ENCODE measurements around the gene EGFL7.

Gene EGFL7

DNA sequence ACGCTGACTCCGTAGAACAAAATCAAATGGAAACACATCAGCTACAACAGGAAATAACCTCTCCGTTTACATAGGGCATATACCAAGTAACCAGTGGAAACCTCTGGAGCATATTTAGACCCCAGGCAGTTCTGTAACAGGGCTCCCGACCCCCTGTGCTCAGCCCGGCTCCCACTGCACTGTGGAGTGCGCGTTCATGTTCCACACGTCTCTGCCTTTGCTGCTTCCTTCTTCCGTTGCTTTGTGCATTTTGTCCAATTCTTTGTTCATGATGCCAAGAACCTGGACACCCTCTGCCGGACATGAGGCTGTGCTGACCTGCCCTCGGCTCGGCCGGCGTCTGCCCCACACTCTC, 30.4 kb downstream of the EGFL7 start:
- no peak overlapping the region for H3K4me3 ChIP-seq (ENCODE audit: low read depth, low read length)
- H3K36me3 ChIP-seq (ENCODE audit: control insufficient read depth, insufficient read depth, low read length), result no peaks in the 10 kb centered on the region
- H3K9me3 ChIP-seq (ENCODE audit: control insufficient read depth, insufficient read depth, low read length), result no peaks in the 10 kb centered on the region
- no peaks in the 10 kb centered on the region; the same call in 1 of the 2 replicates for H3K27me3 ChIP-seq (ENCODE audit: control insufficient read depth, insufficient read depth, low read length)
- H3K9ac ChIP-seq (ENCODE audit: low read depth, low read length), result no peak overlapping the region
- no peak overlapping the region for H3K27ac ChIP-seq (ENCODE audit: low read depth, low read length)
- H3K4me1 ChIP-seq (ENCODE audit: control insufficient read depth, insufficient read depth, low read length), result peaks cover 4% of the 10 kb centered on the region; the same call in 1 of the 2 replicates

DNA sequence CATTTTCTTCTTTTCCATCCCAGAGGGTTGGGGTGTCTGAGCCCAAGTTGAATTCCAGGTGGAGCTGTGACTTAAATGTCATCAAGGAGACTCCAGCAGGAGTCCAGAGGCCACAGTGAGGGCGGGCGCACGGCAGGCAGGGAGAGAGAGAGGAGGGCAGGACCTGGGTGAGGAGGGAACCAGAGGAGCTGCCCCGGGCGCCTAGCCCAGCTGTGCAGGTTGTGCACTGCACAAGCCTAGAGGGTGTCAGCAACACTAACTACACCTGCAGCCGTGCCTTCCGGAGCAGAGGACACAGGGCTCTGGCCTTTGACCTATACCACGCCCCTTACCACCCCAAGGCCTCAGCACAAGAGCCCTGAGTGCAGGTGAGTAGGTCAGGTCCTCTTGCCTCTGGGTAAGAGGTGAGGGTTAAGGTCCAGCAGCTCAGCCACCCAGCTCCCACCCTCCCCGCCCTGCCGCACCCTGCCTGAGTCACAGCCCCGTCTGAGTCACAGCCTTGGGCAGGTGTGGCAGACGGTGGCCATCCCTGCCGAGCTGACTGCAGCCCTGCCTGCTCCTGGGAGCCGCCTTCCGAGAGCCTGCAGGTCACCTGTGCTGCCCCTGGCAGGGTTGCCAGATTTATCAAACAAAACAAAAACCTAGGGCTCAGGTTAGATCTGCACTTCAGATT, 30.9 kb downstream of the EGFL7 start:
- Histone ChIP-seq H3K36me3 (ENCODE audit: control insufficient read depth, insufficient read depth, low read length) (no peaks in the 10 kb centered on the region), H3K9me3 (ENCODE audit: control insufficient read depth, insufficient read depth, low read length) (no peaks in the 10 kb centered on the region), H3K27ac (ENCODE audit: low read depth, low read length) (peak overlapping the region; percentile 5), H3K27me3 (ENCODE audit: control insufficient read depth, insufficient read depth, low read length) (no peaks in the 10 kb centered on the region; the same call in 1 of the 2 replicates), H3K4me1 (ENCODE audit: control insufficient read depth, insufficient read depth, low read length) (peaks cover 4% of the 10 kb centered on the region; the same call in 1 of the 2 replicates), H3K4me3 (ENCODE audit: low read depth, low read length) (no peak overlapping the region), H3K9ac (ENCODE audit: low read depth, low read length) (no peak overlapping the region)

DNA sequence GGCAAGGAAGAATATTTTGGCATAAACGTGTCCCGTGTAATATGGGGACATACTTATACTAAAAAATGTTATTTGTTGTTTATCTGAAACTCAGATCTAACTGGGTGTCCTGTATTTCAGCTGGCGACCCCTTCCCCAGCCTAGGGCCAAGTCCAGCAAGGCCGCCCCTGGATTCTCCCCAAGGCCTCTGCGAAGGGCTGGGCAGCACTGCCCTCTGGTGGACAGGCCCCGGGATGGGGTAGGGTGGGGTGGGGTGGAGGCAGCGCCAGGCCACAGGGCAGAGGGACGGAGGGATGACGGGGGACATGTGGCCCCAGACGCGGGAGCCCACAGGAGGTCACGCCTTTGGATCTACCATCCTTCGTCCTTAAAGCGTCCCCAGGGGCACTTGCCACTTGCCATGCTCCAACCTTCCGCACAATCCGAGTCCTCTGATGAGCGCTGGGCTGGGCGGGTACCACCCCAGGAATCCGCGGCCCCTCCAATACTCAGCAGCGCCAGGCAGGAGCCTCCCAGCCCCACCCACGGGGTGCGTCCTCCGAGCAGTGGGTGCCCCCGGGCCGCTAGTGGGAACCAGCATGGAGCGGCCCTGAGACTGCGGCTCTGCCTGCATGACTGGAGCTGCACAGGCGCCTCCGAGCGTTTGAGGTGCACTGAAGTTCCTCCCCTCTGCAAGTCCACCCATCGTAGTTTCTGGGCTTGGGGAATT, 31.6 kb downstream of the EGFL7 start:
- H3K27me3 ChIP-seq (ENCODE audit: control insufficient read depth, insufficient read depth, low read length), result no peaks in the 10 kb centered on the region
- H3K4me1 ChIP-seq (ENCODE audit: control insufficient read depth, insufficient read depth, low read length), result peaks cover 4% of the 10 kb centered on the region; the same call in 1 of the 2 replicates
- H3K4me3 ChIP-seq (ENCODE audit: low read depth, low read length), result no peak overlapping the region
- peak overlapping the region; percentile 5 for H3K27ac ChIP-seq (ENCODE audit: low read depth, low read length)
- no peaks in the 10 kb centered on the region for H3K9me3 ChIP-seq (ENCODE audit: control insufficient read depth, insufficient read depth, low read length)
- H3K9ac ChIP-seq (ENCODE audit: low read depth, low read length), result no peak overlapping the region
- no peaks in the 10 kb centered on the region for H3K36me3 ChIP-seq (ENCODE audit: control insufficient read depth, insufficient read depth, low read length)

DNA sequence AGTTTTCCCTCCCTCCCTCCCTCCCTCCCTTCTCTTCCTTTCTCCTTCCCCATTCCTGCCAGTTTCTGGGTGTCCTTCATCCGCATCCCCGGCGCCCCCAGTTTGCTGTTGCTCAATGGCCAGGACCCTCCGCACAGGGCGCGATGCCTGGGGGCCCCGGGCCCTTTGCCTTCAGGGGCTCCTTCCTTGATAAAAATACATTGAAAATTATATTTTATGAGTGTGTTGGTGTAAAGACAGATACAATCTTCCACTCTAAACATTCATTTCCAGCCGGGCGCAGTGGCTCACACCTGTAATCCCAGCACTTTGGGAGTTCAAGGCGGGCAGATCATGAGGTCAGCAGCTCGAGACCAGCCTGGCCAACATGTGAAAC, 32.1 kb downstream of the EGFL7 start:
- Histone ChIP-seq H3K9ac (ENCODE audit: low read depth, low read length) (no peak overlapping the region), H3K4me1 (ENCODE audit: control insufficient read depth, insufficient read depth, low read length) (peaks cover 4% of the 10 kb centered on the region; the same call in 1 of the 2 replicates)

DNA sequence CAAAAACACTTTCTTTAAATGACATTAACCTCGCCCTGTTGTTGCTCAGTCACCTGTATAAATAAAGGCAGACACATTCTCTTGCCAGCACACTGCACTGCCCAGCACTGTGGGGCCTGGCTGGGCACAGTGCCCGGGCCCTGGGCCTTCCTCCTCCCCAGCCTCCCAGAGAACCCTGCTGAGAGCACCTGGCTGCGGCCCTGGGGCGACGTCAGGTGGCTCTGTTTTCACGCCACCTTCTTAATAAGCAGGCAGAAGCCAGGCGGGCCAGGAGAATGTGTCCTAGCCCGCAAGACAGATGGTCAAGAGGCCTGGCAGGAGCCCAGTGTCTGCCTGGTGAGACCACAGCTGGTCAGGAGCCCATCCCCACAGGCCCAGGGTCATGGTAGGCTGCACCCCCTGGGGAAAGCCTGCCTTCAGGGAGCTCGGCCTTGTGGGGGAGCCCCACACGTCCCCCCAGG, 32.7 kb downstream of the EGFL7 start:
- no peaks in the 10 kb centered on the region for H3K36me3 ChIP-seq (ENCODE audit: control insufficient read depth, insufficient read depth, low read length)
- H3K4me1 ChIP-seq (ENCODE audit: control insufficient read depth, insufficient read depth, low read length), result peaks cover 4% of the 10 kb centered on the region; the same call in 1 of the 2 replicates
- H3K9me3 ChIP-seq (ENCODE audit: control insufficient read depth, insufficient read depth, low read length), result no peaks in the 10 kb centered on the region
- no peaks in the 10 kb centered on the region for H3K27me3 ChIP-seq (ENCODE audit: control insufficient read depth, insufficient read depth, low read length)
- H3K9ac ChIP-seq (ENCODE audit: low read depth, low read length), result no peak overlapping the region
- no peak overlapping the region for H3K4me3 ChIP-seq (ENCODE audit: low read depth, low read length)
- no peak overlapping the region for H3K27ac ChIP-seq (ENCODE audit: low read depth, low read length)

More for the DNA sequence above, 32.1 kb downstream of the EGFL7 start:
- no peaks in the 10 kb centered on the region for H3K36me3 ChIP-seq (ENCODE audit: control insufficient read depth, insufficient read depth, low read length)
- H3K4me3 ChIP-seq (ENCODE audit: low read depth, low read length), result no peak overlapping the region
- no peaks in the 10 kb centered on the region for H3K9me3 ChIP-seq (ENCODE audit: control insufficient read depth, insufficient read depth, low read length)
- no peak overlapping the region for H3K27ac ChIP-seq (ENCODE audit: low read depth, low read length)
- no peaks in the 10 kb centered on the region for H3K27me3 ChIP-seq (ENCODE audit: control insufficient read depth, insufficient read depth, low read length)

DNA sequence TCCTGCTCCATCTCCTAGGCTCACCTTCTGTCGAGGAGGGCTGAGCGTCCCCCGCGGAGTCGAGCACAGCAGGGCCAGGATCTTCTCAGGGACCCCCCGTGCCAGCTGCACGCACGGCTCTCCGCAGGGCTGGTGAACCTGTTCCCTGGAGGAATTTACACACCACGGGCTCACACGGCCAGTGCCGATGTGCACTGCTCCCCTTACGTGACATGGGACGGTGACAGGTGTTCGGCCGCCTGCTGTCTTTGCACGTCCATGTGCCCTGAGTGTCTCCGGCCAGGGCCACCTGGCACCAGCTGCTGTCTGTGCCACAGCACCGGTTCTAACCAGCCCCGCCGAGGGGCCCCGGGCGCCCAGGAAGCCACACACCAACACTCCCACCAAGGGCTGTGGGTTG, 33.2 kb downstream of the EGFL7 start:
- H3K9ac ChIP-seq (ENCODE audit: low read depth, low read length), result no peak overlapping the region
- H3K4me1 ChIP-seq (ENCODE audit: control insufficient read depth, insufficient read depth, low read length), result peaks cover 4% of the 10 kb centered on the region; the same call in 1 of the 2 replicates
- no peaks in the 10 kb centered on the region for H3K9me3 ChIP-seq (ENCODE audit: control insufficient read depth, insufficient read depth, low read length)
- H3K36me3 ChIP-seq (ENCODE audit: control insufficient read depth, insufficient read depth, low read length), result no peaks in the 10 kb centered on the region
- H3K27ac ChIP-seq (ENCODE audit: low read depth, low read length), result no peak overlapping the region
- H3K4me3 ChIP-seq (ENCODE audit: low read depth, low read length), result no peak overlapping the region
- no peaks in the 10 kb centered on the region for H3K27me3 ChIP-seq (ENCODE audit: control insufficient read depth, insufficient read depth, low read length)

DNA sequence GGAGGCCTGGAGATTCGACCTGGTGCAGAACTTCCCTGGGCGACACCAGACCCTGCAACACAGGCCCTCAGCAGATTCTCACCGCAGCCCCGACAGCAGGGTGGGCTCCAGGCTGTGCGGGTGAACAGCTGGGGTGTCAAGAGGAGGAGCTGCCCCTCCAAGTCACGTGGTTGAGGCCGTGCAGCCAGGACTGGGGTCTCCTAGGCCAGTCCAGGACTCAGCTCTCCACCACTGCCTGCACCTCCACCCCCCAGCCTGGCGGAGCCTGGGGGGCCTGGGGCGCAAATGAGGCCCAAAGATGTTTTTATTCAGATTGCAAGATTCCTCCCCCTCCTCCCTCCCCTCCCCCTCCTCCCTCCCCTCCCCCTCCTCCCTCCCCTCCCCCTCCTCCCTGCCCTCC, 33.8 kb downstream of the EGFL7 start:
- H3K4me1 ChIP-seq (ENCODE audit: control insufficient read depth, insufficient read depth, low read length), result peaks cover 6% of the 10 kb centered on the region; the same call in 1 of the 2 replicates
- H3K9me3 ChIP-seq (ENCODE audit: control insufficient read depth, insufficient read depth, low read length), result no peaks in the 10 kb centered on the region
- H3K27ac ChIP-seq (ENCODE audit: low read depth, low read length), result no peak overlapping the region
- H3K4me3 ChIP-seq (ENCODE audit: low read depth, low read length), result no peak overlapping the region
- H3K9ac ChIP-seq (ENCODE audit: low read depth, low read length), result no peak overlapping the region
- H3K27me3 ChIP-seq (ENCODE audit: control insufficient read depth, insufficient read depth, low read length), result no peaks in the 10 kb centered on the region
- H3K36me3 ChIP-seq (ENCODE audit: control insufficient read depth, insufficient read depth, low read length), result no peaks in the 10 kb centered on the region

DNA sequence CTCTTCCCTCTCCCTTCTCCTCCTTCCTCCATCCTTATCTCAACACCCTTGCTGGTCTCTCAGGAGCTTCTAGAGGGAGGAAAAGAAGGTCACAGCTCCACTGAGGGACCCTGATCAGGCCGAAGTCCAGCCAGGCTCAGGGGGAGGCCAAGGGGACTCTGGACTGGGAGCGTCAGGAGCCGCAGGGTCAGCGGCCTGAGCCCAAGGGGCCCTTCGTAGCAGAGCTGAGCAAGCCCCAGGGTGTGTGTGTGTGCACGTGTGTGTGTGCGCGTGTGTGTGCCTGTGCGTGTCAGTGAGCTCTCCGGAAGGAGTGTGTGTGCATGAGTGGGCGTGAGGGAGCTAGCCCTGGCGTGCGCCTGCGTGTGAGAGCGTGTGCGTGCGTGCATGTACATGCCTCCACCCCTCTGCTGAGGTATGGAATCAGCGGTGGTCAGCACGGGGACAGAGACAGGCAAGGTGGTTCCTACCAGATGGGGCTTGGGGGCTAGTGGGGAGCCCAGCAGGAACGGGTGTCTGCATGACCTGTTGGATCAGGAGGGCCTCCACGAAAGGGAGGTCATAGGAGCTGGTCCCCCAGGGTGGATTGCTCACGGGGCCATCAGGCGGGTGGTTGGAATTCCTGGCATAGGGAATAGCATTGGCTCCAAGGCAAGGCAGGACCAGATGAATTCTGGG, 34.6 kb downstream of the EGFL7 start:
- Histone ChIP-seq H3K36me3 (ENCODE audit: control insufficient read depth, insufficient read depth, low read length) (no peaks in the 10 kb centered on the region), H3K9ac (ENCODE audit: low read depth, low read length) (no peak overlapping the region), H3K27ac (ENCODE audit: low read depth, low read length) (no peak overlapping the region), H3K4me1 (ENCODE audit: control insufficient read depth, insufficient read depth, low read length) (peaks cover 3% of the 10 kb centered on the region; the same call in 1 of the 2 replicates), H3K27me3 (ENCODE audit: control insufficient read depth, insufficient read depth, low read length) (no peaks in the 10 kb centered on the region), H3K9me3 (ENCODE audit: control insufficient read depth, insufficient read depth, low read length) (no peaks in the 10 kb centered on the region), H3K4me3 (ENCODE audit: low read depth, low read length) (no peak overlapping the region)

DNA sequence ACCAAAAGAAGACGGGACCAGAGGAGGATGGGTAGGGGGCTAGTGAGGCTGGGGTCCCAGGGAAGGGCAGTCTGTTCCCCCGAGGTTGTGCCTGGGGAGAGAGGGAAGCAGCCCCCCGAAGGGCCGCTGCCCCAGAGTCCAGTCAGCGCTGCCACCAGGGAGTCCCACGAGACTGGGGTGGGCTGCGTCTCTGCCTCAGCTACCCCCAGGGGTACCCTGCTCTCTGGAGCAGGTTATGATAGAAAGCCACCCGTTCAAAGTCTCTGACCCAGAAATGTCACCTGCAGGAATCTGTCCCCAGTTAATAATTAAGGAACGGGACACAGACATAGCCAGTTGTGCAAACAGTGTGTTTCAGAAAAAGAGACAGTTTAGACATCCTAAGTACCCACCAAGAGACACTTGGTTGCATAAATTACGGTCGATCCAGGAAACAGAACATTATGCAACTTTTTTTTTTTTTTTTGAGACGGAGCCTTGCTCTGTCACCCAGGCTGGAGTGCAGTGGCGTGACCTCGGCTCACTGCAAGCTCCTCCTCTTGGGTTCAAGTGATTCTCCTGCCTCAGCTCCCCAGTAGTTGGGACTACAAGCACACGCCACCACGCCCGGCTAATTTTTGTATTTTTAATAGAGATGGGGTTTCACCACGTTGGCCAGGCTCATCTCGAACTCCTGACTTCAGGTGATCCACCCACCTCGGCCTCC, 35.3 kb downstream of the EGFL7 start:
- no peak overlapping the region for H3K9ac ChIP-seq (ENCODE audit: low read depth, low read length)
- H3K27me3 ChIP-seq (ENCODE audit: control insufficient read depth, insufficient read depth, low read length), result no peaks in the 10 kb centered on the region
- H3K36me3 ChIP-seq (ENCODE audit: control insufficient read depth, insufficient read depth, low read length), result no peaks in the 10 kb centered on the region
- no peak overlapping the region for H3K27ac ChIP-seq (ENCODE audit: low read depth, low read length)
- H3K4me1 ChIP-seq (ENCODE audit: control insufficient read depth, insufficient read depth, low read length), result peaks cover 3% of the 10 kb centered on the region; the same call in 1 of the 2 replicates
- no peaks in the 10 kb centered on the region for H3K9me3 ChIP-seq (ENCODE audit: control insufficient read depth, insufficient read depth, low read length)
- H3K4me3 ChIP-seq (ENCODE audit: low read depth, low read length), result no peak overlapping the region

DNA sequence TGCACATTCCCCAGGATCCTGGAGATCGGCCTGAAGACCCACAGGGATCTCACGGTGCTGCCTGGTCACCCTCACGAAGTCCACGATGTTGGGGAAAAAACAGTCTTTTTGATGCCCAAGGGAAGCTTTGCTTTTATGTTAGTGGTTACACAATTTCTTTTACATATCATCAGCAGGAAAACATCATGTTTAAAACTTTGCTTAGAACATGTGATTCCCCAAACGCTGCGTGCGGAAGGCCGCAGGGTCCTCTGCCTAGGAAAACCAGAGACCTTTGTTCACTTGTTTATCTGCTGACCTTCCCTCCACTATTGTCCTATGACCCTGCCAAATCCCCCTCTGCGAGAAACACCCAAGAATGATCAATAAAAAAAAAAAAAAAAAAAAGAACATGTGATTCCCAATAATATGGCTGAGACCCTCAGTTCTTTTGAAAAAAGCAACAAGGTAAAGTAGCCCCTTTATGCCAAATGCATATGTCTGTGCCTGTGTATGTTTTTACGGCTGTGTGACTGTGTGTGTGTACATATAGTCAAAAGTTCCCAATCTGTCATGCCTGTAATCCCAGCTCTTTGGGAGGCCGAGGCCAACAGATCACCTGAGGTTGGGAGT, 36.0 kb downstream of the EGFL7 start:
- Histone ChIP-seq H3K27ac (ENCODE audit: low read depth, low read length) (peak overlapping the region; percentile 40), H3K4me3 (ENCODE audit: low read depth, low read length) (no peak overlapping the region), H3K9ac (ENCODE audit: low read depth, low read length) (no peak overlapping the region), H3K36me3 (ENCODE audit: control insufficient read depth, insufficient read depth, low read length) (no peaks in the 10 kb centered on the region), H3K9me3 (ENCODE audit: control insufficient read depth, insufficient read depth, low read length) (no peaks in the 10 kb centered on the region), H3K4me1 (ENCODE audit: control insufficient read depth, insufficient read depth, low read length) (peaks cover 3% of the 10 kb centered on the region; the same call in 1 of the 2 replicates), H3K27me3 (ENCODE audit: control insufficient read depth, insufficient read depth, low read length) (no peaks in the 10 kb centered on the region)

All from HUES48 (cell line).